ENCODE data around the gene RNF31. TPM values are rescaled to one million over a fixed set of nuclear protein-coding genes. Genes with fewer than 3 reads are reported as not detected.
"Not testable (repeated sequence)": the region's sequence is repeated elsewhere in the genome, so short reads cannot be mapped to it uniquely, and the experiment has no call there.

The RNF31 gene
- total RNA-seq: 103 TPM

- peak; percentile 86 to 99 (median 99) for DNase-seq (ENCODE audit: low read depth in 2 of 3, low spot score in 2 of 3)
These were observed at the start of gene RNF31 for GRCh38 chr14:24146978-24147760. Gene RNF31, plus strand, starts transcription at chr14:24147498. Its CDS starts 201 bp downstream, at chr14:24147699.

GRCh38 chr14:24098229-24098926 is 48.9 kb upstream of the RNF31 start:
- no peak for DNase-seq (ENCODE audit: low read depth in 2 of 3, low spot score in 2 of 3)

GRCh38 chr14:24098927-24099813 is 48.1 kb upstream of the RNF31 start:
- no peak for DNase-seq (ENCODE audit: low read depth in 2 of 3, low spot score in 2 of 3)

GRCh38 chr14:24100197-24100981 is 46.9 kb upstream of the RNF31 start:
- DNase-seq (ENCODE audit: low read depth in 2 of 3, low spot score in 2 of 3): no peak

GRCh38 chr14:24100982-24101494 is 46.3 kb upstream of the RNF31 start:
- DNase-seq (ENCODE audit: low read depth in 2 of 3, low spot score in 2 of 3): no peak

GRCh38 chr14:24102357-24103048 is 44.8 kb upstream of the RNF31 start:
- no peak for DNase-seq (ENCODE audit: low read depth in 2 of 3, low spot score in 2 of 3)

- DNase-seq (ENCODE audit: low read depth in 2 of 3, low spot score in 2 of 3): no peak
These were observed 43.8 kb upstream of the RNF31 start for GRCh38 chr14:24103451-24103850.

GRCh38 chr14:24105609-24106239 is 41.6 kb upstream of the RNF31 start:
- not testable (repeated sequence) for DNase-seq (ENCODE audit: low read depth in 2 of 3, low spot score in 2 of 3)

GRCh38 chr14:24106672-24107271 is 40.5 kb upstream of the RNF31 start:
- DNase-seq (ENCODE audit: low read depth in 2 of 3, low spot score in 2 of 3): no peak

GRCh38 chr14:24108336-24108874 is 38.9 kb upstream of the RNF31 start:
- no peak for DNase-seq (ENCODE audit: low read depth in 2 of 3, low spot score in 2 of 3)

GRCh38 chr14:24110060-24110459 is 37.2 kb upstream of the RNF31 start:
- no peak for DNase-seq (ENCODE audit: low read depth in 2 of 3, low spot score in 2 of 3)

GRCh38 chr14:24110523-24110922 is 36.8 kb upstream of the RNF31 start:
- DNase-seq (ENCODE audit: low read depth in 2 of 3, low spot score in 2 of 3): no peak

- DNase-seq (ENCODE audit: low read depth in 2 of 3, low spot score in 2 of 3): no peak
These were observed 33.9 kb upstream of the RNF31 start for GRCh38 chr14:24113379-24113800.

GRCh38 chr14:24113801-24114531 is 33.3 kb upstream of the RNF31 start:
- DNase-seq (ENCODE audit: low read depth in 2 of 3, low spot score in 2 of 3): peak in 2 of 3 donors; percentile 90 to 93

- DNase-seq (ENCODE audit: low read depth in 2 of 3, low spot score in 2 of 3): peak; percentile 98 to 100 (median 99)
These were observed 32.5 kb upstream of the RNF31 start, which contains the start of the genes DCAF11 and NRL for GRCh38 chr14:24114532-24115421. Gene DCAF11, plus strand, starts transcription at chr14:24114777. Its CDS starts 818 bp downstream, at chr14:24115595. Gene NRL, minus strand, starts transcription at chr14:24114949. Its CDS starts 32,101 bp downstream, at chr14:24082848.

- DNase-seq (ENCODE audit: low read depth in 2 of 3, low spot score in 2 of 3): no peak
These were observed 31.7 kb upstream of the RNF31 start for GRCh38 chr14:24115422-24116127.
